LNCaP clone FGC (cell line): Measurements from ENCODE around the gene CHCHD6.

Source experiments
- DNase-seq: peaks from one replicate; pipeline ENCODE4 v3.0.0-alpha.2; 2011; ENCODE audit warnings: low read depth
- H3K4me3 ChIP-seq: 2 replicates; pipeline ENCODE4 v1.5.1; 2011; ENCODE audit warnings: mild to moderate bottlenecking, low read depth, low read length, control low read depth
- TF ChIP-seq, protein P1 (sequence below): IDR thresholded peaks from 2 replicates; pipeline ENCODE4 v1.5.1; 2012; ENCODE audit warnings: mild to moderate bottlenecking; ENCODE audit not compliant: control insufficient read depth, insufficient read depth; ENCODE audit errors: extremely low read depth

CHCHD6 gene

GRCh38 chr3:126665221-126665936 lies 38.7 kb upstream of the CHCHD6 start:
- TF ChIP-seq, protein P1, sequence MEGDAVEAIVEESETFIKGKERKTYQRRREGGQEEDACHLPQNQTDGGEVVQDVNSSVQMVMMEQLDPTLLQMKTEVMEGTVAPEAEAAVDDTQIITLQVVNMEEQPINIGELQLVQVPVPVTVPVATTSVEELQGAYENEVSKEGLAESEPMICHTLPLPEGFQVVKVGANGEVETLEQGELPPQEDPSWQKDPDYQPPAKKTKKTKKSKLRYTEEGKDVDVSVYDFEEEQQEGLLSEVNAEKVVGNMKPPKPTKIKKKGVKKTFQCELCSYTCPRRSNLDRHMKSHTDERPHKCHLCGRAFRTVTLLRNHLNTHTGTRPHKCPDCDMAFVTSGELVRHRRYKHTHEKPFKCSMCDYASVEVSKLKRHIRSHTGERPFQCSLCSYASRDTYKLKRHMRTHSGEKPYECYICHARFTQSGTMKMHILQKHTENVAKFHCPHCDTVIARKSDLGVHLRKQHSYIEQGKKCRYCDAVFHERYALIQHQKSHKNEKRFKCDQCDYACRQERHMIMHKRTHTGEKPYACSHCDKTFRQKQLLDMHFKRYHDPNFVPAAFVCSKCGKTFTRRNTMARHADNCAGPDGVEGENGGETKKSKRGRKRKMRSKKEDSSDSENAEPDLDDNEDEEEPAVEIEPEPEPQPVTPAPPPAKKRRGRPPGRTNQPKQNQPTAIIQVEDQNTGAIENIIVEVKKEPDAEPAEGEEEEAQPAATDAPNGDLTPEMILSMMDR = no peak
- DNase-seq = no peak

DNA sequence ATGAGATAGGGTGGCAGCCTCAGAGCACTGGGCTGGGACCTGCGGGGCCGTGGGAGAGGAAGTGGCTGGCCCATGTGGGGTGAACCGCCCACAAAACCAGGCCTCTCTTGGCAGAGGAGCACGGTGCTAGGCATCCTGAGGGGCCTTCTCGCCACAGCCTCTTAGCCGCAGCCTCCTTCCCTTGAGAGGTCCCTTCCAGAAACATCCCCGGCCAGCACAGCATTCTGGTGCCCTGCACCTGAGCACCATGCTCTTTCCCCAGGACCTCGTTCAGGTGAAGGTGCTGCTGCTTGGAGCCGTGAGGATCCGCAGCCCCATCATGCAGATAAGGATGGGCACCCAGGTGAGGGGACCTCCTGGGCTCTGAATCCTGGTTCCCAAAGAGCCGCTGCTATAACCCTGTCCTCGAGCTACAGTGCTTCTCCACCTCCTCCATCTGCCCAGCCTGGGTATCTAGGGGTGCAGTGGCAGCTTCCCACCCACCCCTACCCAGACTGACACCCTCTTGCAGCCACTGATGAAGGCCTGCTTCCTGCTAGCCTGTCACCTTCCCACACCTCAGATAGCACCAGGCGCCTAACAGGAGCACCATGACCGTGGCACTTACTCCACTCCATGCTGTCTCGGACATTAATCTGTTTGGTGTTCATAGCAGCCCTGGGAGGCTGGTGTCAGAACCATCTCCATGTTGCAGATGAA lies 37.9 kb upstream of the CHCHD6 start:
- TF ChIP-seq, protein P1 = no peak
- H3K4me3 ChIP-seq = no peak overlapping the region
- no peak for DNase-seq

More at GRCh38 chr3:126665221-126665936, 38.7 kb upstream of the CHCHD6 start:
- H3K4me3 ChIP-seq = no peak overlapping the region

DNA sequence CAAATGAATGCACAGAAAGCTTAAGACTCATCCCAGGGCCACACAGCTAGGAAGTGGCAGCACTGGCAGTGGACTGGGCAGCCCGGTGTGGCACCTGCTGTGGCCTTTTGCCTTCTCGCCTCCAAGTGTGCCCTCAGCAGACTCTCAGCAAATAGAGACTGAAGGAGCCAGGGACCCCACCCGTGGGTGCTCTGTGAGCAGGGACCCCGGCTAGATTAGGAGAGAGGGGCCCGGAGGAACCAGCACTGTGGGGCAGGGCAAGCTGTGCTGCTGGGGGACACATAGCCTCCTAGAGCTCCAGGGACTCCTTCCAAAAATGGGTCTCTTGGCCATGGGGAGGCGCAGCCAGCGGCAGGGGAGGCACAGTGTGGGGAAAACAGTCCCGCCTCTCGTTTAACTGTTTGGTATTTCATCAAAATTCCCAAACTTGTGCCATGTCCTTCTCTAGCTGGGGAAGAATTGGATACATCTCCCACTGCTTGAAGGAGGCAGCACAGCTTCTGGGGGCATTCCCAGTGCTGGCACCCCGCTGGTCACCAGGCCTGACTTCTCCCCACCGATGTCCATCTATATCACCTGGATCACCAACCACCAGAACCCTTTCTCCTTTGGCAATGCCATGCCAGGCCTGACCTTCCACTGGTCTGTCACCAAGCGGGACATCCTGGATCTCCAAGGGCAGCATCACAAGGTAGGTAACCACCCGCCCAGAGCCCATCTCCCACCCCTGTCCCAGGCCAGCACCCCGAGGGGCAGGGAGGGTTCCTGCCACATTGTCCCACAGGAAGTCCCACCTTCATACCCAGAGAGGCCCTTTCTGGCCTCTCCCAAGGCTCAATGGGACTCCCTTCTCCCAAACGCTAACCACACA lies 37.1 kb upstream of the CHCHD6 start:
- no peak overlapping the region for H3K4me3 ChIP-seq
- no peak for DNase-seq
- TF ChIP-seq, protein P1 = no peak

DNA sequence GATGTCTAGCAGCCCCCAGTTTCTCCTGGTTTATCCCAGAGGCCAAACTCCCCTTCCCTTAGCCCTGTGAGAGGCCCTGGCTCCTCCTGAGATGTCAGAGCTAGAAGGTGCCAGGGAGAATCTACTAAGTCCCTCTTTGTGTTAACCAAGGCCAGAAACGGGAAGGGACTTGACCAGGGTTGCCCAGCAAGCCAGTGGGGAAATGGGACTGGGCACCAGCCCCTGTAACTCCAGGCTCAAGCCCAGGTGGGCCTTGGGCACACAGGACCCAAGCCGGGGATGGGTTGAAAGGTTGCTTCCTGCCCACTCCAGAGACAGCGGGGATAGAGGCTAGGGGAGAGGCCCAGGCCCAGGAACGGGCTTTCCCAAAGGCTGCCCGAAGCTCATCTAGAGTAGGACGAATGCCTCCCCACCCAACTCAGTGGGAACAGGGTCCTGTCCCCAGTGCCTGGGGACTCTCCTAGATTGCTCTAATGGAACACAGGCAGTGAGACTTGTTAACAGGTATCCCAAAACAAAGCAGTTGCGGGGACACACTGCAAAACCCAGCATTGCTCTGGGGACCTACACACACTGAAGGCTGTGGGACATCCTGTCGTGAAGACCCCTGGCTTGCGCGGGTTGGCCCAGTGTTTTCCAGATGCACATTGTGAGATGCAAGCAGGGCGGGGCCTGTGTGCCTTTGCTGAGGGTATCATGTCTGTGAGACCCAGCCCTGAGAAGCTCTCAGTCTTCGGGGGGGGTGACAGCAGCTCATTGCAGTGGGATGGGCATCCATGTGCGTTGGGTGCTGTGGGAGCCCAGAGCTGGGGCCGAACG lies 36.2 kb upstream of the CHCHD6 start:
- no peak for DNase-seq
- TF ChIP-seq, protein P1 = no peak
- no peak overlapping the region for H3K4me3 ChIP-seq

DNA sequence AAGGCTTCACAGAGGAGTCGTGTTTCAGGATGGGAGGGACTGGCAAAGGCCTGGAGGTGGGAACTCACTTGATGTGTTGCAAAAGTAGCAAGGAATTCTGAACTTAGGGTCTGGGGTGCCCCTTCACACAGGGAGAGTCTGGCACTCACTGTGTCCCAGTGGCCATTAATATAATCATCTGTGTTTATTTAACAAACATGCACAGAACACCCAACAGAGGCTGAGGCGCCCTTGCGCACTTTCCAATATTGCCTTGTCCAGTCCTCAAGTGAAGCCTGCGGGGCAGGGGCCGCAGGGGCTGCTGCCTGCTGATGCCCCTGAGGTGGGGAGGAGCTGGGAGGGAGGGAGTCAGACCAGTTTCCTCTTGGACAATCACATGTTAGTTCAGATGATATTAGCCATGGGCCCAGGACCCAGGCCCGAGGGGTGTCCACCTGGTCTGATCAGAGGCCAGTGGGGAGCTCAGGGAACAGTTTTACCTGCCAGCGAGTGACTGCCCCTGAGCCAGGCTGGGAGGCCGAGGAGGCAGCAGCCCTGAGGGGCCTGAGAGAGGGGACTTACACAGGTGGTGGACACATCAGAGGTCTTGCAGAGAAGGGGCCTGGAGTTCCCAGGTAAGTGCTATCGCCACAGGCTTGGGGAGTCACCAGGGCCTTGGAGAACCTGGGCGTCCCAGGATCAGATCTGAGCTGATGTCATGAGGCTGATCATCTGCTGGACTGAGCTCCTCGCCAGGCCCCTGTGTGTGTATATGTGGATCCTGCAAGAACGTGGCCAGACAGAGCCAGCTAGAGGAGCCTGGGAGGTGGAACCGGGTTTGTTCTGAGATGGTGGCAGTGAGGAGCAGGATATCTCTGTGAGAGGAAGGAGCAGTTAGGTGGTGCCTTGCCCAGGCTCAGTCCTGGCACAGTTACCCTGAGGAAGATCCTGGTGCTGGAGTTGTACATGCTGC lies 35.3 kb upstream of the CHCHD6 start:
- DNase-seq = no peak
- H3K4me3 ChIP-seq = no peak overlapping the region
- TF ChIP-seq, protein P1 = no peak

DNA sequence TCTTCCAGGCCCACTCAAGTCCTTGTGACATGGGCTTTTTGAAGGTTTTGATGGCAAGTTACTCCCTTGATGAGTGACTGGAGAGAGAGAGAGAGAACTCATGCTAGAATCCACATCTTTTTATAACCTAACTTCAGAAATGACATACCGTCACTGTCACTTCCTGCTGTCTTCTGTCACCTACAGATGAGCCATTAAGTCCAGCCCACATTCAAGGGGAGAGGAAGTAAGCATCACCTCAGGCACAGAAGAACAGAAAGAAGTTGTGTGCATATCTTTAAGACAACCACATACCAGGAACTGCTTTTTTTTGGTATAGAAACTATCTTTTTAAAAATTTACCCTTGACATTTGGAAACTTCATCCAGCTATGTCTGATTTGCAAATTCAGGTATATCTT lies 32.5 kb upstream of the CHCHD6 start:
- DNase-seq = no peak
- no peak overlapping the region for H3K4me3 ChIP-seq
- TF ChIP-seq, protein P1 = no peak
